ENCODE results near the gene IKZF3.
A peak's percentile ranks its signal among the peaks of the same experiment; 100 is the strongest.

The IKZF3 gene

GRCh38 chr17:39755554-39756379 is 108.3 kb downstream of the IKZF3 start:
- Histone ChIP-seq H3K4me2 (peak overlapping the region; percentile 99), H3K4me3 (IDR thresholded peaks at IDR 0.05; ENCODE audit: insufficient read depth, low read depth, low read length) (no peak overlapping the region), H3K9ac (peak overlapping the region; percentile 91), H3K27me3 (ENCODE audit: insufficient read depth, low read depth) (no peaks in the 10 kb centered on the region), H2AFZ (ENCODE audit: low read depth) (no peak overlapping the region), H3K4me1 (ENCODE audit: low read depth, poor library complexity, severe bottlenecking) (peaks cover 80% of the 10 kb centered on the region), H3K36me3 (ENCODE audit: insufficient read depth) (no peaks in the 10 kb centered on the region), H3K79me2 (ENCODE audit: insufficient read depth, low read depth) (peaks cover 11% of the 10 kb centered on the region; the same call in 1 of the 2 replicates), H4K20me1 (ENCODE audit: insufficient read depth) (no peaks in the 10 kb centered on the region), H3K27ac (peak overlapping the region; percentile 98)
- TF ChIP-seq, protein P1, sequence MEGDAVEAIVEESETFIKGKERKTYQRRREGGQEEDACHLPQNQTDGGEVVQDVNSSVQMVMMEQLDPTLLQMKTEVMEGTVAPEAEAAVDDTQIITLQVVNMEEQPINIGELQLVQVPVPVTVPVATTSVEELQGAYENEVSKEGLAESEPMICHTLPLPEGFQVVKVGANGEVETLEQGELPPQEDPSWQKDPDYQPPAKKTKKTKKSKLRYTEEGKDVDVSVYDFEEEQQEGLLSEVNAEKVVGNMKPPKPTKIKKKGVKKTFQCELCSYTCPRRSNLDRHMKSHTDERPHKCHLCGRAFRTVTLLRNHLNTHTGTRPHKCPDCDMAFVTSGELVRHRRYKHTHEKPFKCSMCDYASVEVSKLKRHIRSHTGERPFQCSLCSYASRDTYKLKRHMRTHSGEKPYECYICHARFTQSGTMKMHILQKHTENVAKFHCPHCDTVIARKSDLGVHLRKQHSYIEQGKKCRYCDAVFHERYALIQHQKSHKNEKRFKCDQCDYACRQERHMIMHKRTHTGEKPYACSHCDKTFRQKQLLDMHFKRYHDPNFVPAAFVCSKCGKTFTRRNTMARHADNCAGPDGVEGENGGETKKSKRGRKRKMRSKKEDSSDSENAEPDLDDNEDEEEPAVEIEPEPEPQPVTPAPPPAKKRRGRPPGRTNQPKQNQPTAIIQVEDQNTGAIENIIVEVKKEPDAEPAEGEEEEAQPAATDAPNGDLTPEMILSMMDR (conservative IDR thresholded peaks at IDR 0.05; ENCODE audit: low read depth, low read length) = no peak; the same call in 1 of the 2 replicates

DNA sequence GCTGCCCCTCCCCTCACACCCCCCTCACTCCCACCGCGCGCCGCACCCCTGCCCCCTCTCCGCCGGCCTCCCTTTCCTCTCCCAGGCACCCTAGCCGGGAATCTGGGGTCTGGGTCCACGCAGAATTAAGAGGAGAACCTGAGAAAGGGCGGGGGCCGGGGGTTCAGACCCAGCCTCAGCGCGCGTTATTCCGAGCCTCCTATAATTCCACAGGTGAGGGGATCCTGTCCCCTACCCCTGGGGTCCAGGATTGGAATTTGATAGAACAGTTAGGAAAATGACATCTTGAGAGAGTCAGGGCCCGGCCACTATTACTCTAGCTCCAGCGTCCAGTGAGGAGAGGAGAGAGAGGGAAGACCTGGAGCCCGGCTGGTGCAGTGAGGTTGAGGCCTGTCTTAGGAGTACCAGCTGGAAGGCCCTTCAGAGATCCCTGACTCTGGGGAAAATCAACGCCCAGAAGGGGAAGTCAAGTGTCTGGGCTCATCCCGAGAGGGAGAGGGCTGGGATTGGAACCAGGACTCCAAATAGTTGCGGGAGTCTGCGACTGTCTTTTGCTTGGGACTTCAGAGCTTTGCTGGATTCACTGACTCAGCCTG is 109.1 kb downstream of the IKZF3 start:
- H3K79me2 ChIP-seq (ENCODE audit: insufficient read depth, low read depth) = peaks cover 6% of the 10 kb centered on the region; the same call in 1 of the 2 replicates
- H3K27me3 ChIP-seq (ENCODE audit: insufficient read depth, low read depth) = no peaks in the 10 kb centered on the region
- peak overlapping the region; percentile 99 for H3K4me2 ChIP-seq
- H2AFZ ChIP-seq (ENCODE audit: low read depth) = no peak overlapping the region
- TF ChIP-seq, protein P1 (conservative IDR thresholded peaks at IDR 0.05; ENCODE audit: low read depth, low read length) = no peak
- H3K9ac ChIP-seq = peak overlapping the region; percentile 91
- H3K36me3 ChIP-seq (ENCODE audit: insufficient read depth) = no peaks in the 10 kb centered on the region
- H3K4me3 ChIP-seq (IDR thresholded peaks at IDR 0.05; ENCODE audit: insufficient read depth, low read depth, low read length) = no peak overlapping the region
- H4K20me1 ChIP-seq (ENCODE audit: insufficient read depth) = no peaks in the 10 kb centered on the region
- peaks cover 73% of the 10 kb centered on the region for H3K4me1 ChIP-seq (ENCODE audit: low read depth, poor library complexity, severe bottlenecking)
- H3K27ac ChIP-seq = peak overlapping the region; percentile 98

DNA sequence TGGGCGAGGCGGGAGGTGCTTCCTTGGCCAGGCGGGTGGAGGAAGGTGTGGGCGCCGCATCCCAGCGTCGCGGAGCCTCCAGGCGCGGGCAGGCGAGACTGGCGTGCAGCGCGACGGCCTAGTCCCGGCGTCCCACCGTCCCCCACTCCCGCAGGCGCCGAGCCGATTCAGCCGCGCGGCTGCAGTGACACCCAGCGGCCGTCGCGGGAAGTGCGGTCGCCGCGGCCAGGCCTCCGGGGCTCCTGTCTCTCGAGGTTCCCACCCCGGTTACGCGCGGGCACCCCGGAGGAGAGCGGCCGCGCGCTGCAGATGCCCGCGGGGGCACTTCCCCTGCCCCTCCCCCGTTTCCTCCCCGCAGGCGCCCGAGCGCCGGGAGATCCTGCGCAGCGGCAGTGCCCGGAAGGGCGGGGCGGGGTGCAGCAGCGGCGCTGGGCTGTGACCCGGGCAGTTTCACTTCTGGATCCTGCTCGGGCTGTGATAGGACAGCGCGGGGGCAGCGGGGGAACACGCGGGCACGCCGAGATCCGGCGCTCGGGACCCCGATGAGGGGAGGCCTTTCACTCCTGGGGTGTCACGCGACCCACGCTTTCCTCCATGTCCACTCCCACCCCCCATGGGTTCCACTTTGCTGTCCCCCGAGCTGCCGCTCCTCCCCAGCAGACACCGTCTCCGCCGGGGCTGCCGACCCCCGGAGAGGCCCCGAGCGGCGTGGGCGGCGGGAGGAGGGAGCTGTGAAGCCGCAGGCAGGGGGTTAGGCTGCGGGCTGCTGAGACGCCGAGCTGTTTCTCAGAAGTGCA is 109.8 kb downstream of the IKZF3 start:
- H2AFZ ChIP-seq (ENCODE audit: low read depth) = peak overlapping the region; percentile 28; the same call in 1 of the 2 replicates
- H3K27ac ChIP-seq = peak overlapping the region; percentile 98
- peaks cover 66% of the 10 kb centered on the region for H3K4me1 ChIP-seq (ENCODE audit: low read depth, poor library complexity, severe bottlenecking)

More for the DNA sequence above, 109.8 kb downstream of the IKZF3 start:
- Histone ChIP-seq H3K36me3 (ENCODE audit: insufficient read depth) (no peaks in the 10 kb centered on the region), H3K27me3 (ENCODE audit: insufficient read depth, low read depth) (no peaks in the 10 kb centered on the region), H3K4me3 (IDR thresholded peaks at IDR 0.05; ENCODE audit: insufficient read depth, low read depth, low read length) (no peak overlapping the region), H4K20me1 (ENCODE audit: insufficient read depth) (no peaks in the 10 kb centered on the region), H3K9ac (peak overlapping the region; percentile 91), H3K79me2 (ENCODE audit: insufficient read depth, low read depth) (peaks cover 6% of the 10 kb centered on the region; the same call in 1 of the 2 replicates), H3K4me2 (peak overlapping the region; percentile 99)
- TF ChIP-seq, protein P1 (conservative IDR thresholded peaks at IDR 0.05; ENCODE audit: low read depth, low read length) = peak; percentile 63
